ENCODE results near the gene ADGRG3. TPM values are rescaled to one million over a fixed set of nuclear protein-coding genes. Genes with fewer than 3 reads are reported as not detected.

The ADGRG3 gene
- total and polyA plus RNA-seq, 2 of the 13 experiments (the other 11 are each of a cell fraction or from before 2014, with no cell fraction given) = 2.7 to 11.8 TPM

DNA sequence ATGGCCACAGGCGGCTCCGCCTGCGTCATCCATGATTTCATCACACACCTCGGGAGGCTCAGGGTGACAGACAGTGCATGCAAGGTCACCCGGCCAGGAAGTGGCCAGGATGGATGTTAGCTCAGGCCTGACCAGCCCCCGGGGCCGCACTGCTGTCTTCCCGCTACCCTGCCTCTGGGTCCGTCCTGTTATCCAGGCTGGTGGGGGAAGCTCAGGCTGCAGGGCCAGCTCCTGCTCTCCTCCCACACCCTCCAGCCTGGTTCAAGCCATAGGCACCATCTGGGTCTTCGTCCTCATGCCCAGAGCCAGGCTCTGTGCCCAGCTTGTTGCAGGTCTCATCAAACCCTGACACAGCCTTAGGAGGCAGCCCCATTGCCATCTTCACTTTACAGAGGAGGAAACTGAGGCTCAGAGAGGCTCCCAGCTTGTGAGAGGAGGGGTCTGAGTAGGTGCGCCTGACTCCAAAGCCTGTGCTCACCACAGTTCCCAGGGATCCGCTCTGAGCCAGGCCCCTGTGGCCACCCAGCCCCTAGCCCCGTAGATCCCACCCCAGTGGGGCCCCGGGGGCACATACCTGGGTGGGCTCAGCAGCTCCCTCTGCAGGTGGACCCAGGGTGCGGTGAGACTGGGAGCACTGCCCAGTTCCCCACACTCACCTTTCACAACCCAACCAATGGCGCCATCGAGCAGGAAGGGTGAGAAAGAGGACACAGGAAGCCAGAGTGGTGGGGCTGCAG is 412 bp upstream of the ADGRG3 start (continued):
- TF ChIP-seq ATF7 (IDR thresholded peaks at IDR 0.05) (peak; percentile 95), ATF7 (CRISPR knock-in tag; IDR thresholded peaks at IDR 0.05) (peak; percentile 98), SMARCC2 (IDR thresholded peaks at IDR 0.05) (no peak), MLLT10 (CRISPR knock-in tag; IDR thresholded peaks at IDR 0.05) (no peak), THYN1 (CRISPR knock-in tag; IDR thresholded peaks at IDR 0.05; ENCODE audit: borderline replicate concordance, low read depth) (no peak), ZBTB40 (IDR thresholded peaks at IDR 0.05) (no peak), ZBTB40 (CRISPR knock-in tag; IDR thresholded peaks at IDR 0.05) (peak; percentile 18; the same call in 1 of the 2 replicates), MAFK (conservative IDR thresholded peaks at IDR 0.05 in 1 of 2, IDR thresholded peaks at IDR 0.05 in 1 of 2; ENCODE audit: low read length in 2 of 2) (no peak), SMYD3 (CRISPR knock-in tag; IDR thresholded peaks at IDR 0.05) (no peak), KAT7 (CRISPR knock-in tag; IDR thresholded peaks at IDR 0.05; ENCODE audit: borderline replicate concordance) (peak; percentile 63), U2AF2 (IDR thresholded peaks at IDR 0.05; ENCODE audit: low read depth, low read length) (no peak), ZBTB1 (CRISPR knock-in tag; IDR thresholded peaks at IDR 0.05; ENCODE audit: borderline replicate concordance) (no peak)
- TF ChIP-seq, protein P1, sequence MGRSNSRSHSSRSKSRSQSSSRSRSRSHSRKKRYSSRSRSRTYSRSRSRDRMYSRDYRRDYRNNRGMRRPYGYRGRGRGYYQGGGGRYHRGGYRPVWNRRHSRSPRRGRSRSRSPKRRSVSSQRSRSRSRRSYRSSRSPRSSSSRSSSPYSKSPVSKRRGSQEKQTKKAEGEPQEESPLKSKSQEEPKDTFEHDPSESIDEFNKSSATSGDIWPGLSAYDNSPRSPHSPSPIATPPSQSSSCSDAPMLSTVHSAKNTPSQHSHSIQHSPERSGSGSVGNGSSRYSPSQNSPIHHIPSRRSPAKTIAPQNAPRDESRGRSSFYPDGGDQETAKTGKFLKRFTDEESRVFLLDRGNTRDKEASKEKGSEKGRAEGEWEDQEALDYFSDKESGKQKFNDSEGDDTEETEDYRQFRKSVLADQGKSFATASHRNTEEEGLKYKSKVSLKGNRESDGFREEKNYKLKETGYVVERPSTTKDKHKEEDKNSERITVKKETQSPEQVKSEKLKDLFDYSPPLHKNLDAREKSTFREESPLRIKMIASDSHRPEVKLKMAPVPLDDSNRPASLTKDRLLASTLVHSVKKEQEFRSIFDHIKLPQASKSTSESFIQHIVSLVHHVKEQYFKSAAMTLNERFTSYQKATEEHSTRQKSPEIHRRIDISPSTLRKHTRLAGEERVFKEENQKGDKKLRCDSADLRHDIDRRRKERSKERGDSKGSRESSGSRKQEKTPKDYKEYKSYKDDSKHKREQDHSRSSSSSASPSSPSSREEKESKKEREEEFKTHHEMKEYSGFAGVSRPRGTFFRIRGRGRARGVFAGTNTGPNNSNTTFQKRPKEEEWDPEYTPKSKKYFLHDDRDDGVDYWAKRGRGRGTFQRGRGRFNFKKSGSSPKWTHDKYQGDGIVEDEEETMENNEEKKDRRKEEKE (IDR thresholded peaks at IDR 0.05) = no peak
- TF ChIP-seq, protein P2, sequence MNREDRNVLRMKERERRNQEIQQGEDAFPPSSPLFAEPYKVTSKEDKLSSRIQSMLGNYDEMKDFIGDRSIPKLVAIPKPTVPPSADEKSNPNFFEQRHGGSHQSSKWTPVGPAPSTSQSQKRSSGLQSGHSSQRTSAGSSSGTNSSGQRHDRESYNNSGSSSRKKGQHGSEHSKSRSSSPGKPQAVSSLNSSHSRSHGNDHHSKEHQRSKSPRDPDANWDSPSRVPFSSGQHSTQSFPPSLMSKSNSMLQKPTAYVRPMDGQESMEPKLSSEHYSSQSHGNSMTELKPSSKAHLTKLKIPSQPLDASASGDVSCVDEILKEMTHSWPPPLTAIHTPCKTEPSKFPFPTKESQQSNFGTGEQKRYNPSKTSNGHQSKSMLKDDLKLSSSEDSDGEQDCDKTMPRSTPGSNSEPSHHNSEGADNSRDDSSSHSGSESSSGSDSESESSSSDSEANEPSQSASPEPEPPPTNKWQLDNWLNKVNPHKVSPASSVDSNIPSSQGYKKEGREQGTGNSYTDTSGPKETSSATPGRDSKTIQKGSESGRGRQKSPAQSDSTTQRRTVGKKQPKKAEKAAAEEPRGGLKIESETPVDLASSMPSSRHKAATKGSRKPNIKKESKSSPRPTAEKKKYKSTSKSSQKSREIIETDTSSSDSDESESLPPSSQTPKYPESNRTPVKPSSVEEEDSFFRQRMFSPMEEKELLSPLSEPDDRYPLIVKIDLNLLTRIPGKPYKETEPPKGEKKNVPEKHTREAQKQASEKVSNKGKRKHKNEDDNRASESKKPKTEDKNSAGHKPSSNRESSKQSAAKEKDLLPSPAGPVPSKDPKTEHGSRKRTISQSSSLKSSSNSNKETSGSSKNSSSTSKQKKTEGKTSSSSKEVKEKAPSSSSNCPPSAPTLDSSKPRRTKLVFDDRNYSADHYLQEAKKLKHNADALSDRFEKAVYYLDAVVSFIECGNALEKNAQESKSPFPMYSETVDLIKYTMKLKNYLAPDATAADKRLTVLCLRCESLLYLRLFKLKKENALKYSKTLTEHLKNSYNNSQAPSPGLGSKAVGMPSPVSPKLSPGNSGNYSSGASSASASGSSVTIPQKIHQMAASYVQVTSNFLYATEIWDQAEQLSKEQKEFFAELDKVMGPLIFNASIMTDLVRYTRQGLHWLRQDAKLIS (CRISPR knock-in tag; IDR thresholded peaks at IDR 0.05) = no peak

Measured in HepG2 (cell line).